SK-N-SH (cell line): ENCODE data around the gene LAMB1.

Experiments
- CTCF ChIP-seq: fragments of 200-600 bp; sonication (generic); IDR thresholded peaks from 2 replicates; pipeline ENCODE4 v1.6.1; 2017; ENCODE audit warnings: antibody characterized with exemption, mild to moderate bottlenecking, moderate library complexity
- EZH2phosphoT487 ChIP-seq: fragments of 200-600 bp; sonication (generic); IDR thresholded peaks from 2 replicates; pipeline ENCODE4 v1.6.1; 2017; ENCODE audit warnings: low read depth, mixed run types, mild to moderate bottlenecking, antibody characterized with exemption, moderate library complexity, borderline replicate concordance

DNA sequence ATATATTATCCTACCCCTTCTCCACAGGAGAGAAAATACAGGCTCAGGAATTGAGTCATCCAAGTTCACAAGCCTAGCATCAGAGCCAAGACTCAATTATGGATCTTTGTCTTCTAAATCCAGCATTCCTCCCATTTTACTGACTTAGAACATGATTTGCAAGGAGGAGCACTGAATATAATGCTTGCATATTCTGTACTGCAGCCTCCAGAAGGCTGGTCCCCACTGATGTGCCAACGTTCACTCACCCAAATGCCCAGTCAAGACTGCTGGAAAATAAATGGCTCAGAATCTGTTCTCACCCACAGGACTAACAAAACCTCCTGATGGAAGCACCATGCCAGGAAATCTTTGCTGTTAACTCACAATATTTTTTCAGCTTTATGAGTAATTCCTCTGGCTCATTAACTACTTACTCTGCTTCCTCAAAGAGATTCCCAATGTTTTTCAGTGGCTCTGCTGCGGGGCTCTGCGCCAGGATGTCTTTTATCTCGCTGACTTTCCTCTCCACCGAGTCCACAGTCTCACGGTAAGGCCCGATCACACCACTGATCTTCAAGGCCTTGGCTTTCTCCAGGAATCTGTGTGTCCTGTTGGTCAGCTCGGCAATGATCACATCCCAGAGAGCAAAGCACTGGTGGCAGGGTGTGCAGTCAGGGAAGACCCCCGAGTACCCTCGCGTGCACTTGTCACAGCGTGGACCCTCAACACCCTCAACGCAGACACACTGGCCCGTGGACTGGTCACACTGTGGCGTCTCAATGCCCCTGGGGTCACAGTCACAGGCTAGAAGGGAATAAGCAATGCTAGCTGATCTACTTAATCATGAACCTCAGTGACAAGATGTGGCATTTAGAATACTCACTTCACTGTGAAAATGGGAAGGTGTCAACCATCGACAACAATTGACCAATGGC, 63.1 kb downstream of the LAMB1 start:
- TF ChIP-seq CTCF (no peak), EZH2phosphoT487 (no peak)
